ENCODE measurements around the gene HEMGN.

Gene HEMGN

GRCh38 chr9:97933297-97933998 lies 4.5 kb downstream of the HEMGN start:
- no peak for DNase-seq (ENCODE audit: low read depth in 4 of 4, low spot score in 1 of 4)

DNA sequence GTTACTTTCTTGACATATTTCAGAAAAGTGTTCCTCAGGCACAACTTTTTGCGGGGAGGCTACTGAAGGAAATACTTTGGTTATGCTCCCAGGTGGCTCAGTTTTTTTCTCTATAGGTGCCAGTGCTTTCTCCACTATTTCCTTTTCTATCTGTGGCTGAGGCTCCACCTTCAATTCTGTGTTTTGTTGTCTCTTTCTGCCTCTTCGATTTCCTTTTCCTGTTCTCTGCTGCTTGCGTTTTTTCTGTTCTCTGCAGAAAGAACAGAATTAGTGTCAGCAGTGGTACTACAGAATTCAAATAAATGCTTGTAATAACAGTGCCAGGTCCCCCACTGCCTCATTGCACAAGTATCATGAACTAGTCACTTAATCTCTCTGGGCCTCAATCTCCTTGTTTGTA lies 7.0 kb downstream of the HEMGN start:
- no peak for DNase-seq (ENCODE audit: low read depth in 4 of 4, low spot score in 1 of 4)

GRCh38 chr9:97928986-97929604 lies 8.9 kb downstream of the HEMGN start:
- DNase-seq (ENCODE audit: low read depth in 4 of 4, low spot score in 1 of 4) = no peak

GRCh38 chr9:97925497-97926334 lies 12.3 kb downstream of the HEMGN start:
- DNase-seq (ENCODE audit: low read depth in 4 of 4, low spot score in 1 of 4) = no peak

DNA sequence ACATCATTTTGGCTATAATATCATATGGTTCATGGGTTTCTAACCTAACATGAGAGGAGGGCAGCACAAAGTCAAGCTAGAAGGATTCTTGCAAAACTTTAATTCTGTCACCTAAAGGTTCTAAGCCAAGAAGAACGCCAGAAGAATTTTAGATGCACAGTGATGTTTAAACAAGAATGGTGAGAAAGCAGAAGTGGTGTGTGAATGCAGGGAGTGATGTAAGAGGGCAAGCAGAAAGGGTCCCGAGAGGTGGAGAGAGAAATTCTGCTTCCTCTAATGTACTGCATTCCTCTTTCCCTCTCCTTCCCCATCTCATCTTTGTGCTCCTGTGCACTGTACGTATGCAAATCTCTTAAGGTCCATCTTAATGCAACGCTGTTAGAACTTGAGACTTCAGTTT lies 13.6 kb downstream of the HEMGN start:
- DNase-seq (ENCODE audit: low read depth in 4 of 4, low spot score in 1 of 4) = no peak

- peak; percentile 40 to 62 (median 49) for DNase-seq (ENCODE audit: low read depth in 4 of 4, low spot score in 1 of 4)
Observed at GRCh38 chr9:97923529-97924108, 14.4 kb downstream of the HEMGN start.

DNA sequence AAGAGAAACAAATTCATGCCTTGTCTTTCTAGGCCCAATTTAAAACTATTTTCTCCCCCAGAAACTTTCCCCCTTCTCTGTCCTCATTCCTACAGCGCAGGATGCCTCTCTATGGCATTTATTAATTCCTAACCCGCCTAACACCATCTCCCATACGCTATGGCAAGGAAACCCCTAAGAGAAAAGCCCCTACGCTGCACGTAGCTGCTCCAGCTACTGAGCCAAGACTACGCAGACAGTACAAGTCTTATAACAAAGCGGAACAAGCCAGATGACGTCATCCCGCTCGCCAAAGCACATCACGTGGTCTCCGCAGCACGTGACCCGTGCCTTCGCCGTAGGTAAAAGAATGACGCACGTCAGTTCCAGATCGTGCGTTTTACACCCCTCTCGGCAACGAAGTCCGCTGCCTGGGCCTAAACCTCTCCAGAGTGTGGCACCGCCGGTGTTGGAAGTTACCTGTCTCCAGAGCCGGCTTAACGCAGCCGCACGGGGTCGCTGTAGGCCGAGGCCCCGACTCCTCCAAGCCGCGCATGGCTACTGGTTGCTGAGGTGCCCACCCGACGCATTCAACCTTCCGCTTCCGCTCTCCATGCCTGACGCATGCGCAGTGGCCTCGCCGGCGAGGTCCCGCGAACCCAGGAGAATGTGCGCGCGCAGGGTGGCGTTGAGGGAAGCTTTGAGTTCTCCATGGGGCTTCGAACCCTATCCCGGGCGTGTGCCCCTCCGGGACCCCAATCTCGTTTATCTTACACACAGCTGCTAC lies 15.8 kb downstream of the HEMGN start, which contains the start of gene TRMO:
TSS of gene TRMO (minus strand) at position 542 of the 766 bp plus-strand sequence. CDS start at position 535, 7 bp downstream.
- DNase-seq (ENCODE audit: low read depth in 4 of 4, low spot score in 1 of 4) = peak; percentile 96 to 99 (median 96)

DNA sequence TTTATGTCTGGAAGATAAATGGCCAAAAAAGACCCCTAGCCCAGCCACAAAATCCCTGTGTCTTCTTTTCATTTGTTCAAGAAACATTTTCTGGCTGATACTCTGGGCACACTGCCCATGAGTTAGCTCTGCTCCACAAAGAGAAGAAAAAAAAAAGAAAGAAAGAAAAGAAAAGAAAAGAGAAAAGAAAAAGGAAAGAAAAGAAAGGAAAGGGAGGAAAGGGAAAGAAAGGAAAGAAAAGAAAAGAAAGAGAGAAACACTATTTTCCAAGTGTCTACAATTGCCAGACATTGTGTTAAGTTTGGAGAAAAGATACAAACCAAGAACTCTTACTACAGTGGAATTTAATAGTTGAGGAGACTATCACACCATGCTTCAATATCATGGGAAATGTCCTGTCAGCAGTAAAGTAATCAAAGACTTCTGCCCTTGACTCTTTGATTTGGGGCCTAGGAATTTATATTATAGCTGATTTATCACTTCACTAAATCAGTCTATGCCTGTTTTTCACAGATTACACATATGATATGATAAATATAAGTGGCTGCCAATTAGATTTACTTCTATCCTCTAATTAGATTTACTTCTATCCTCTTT lies 18.7 kb downstream of the HEMGN start:
- DNase-seq (ENCODE audit: low read depth in 4 of 4, low spot score in 1 of 4) = no peak

- DNase-seq (ENCODE audit: low read depth in 4 of 4, low spot score in 1 of 4) = no peak
Observed at GRCh38 chr9:97918611-97919010, 19.4 kb downstream of the HEMGN start.

- DNase-seq (ENCODE audit: low read depth in 4 of 4, low spot score in 1 of 4) = no peak
Observed at GRCh38 chr9:97911970-97912369, 26.0 kb downstream of the HEMGN start.

DNA sequence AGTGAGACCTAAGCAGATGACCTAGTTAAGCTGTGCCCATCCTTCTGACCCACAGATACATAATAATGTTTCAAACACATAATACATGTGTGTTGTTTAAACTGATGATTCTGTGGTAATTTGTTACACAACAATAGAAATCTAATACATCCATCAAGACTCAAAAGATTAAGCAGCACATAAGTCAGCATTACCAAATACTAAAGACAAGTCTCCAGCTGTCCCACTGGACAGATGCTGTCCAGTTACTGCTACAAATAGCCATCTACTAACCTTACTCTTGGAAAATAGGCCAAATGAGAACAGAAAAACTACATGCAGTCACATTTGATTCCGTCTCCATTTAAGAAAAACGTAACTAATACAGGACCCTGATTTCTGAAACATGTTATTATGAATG lies 26.4 kb downstream of the HEMGN start:
- DNase-seq (ENCODE audit: low read depth in 4 of 4, low spot score in 1 of 4) = no peak

DNA sequence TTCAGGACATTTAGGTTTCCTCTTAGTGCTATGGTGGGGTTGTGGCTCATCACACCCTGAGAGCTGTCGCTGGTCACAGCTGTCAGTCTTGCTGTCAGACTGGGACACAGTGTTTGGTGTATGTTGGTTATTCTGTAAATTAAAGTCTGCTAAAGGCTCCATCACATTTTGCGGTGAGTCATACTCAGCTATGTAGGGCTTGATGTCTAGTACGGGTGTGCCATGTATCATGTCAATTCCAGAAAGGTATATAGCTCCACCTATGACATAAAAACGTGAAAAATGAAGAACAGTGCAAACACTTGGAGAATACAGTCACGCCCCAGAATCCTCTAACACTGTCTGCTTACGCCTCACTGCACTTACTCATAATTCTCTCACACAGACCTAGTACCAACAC lies 27.6 kb downstream of the HEMGN start:
- DNase-seq (ENCODE audit: low read depth in 4 of 4, low spot score in 1 of 4) = no peak

- DNase-seq (ENCODE audit: low read depth in 4 of 4, low spot score in 1 of 4) = no peak
Observed at GRCh38 chr9:97908705-97909104, 29.3 kb downstream of the HEMGN start.

GRCh38 chr9:97907632-97908031 lies 30.3 kb downstream of the HEMGN start:
- DNase-seq (ENCODE audit: low read depth in 4 of 4, low spot score in 1 of 4) = no peak

DNA sequence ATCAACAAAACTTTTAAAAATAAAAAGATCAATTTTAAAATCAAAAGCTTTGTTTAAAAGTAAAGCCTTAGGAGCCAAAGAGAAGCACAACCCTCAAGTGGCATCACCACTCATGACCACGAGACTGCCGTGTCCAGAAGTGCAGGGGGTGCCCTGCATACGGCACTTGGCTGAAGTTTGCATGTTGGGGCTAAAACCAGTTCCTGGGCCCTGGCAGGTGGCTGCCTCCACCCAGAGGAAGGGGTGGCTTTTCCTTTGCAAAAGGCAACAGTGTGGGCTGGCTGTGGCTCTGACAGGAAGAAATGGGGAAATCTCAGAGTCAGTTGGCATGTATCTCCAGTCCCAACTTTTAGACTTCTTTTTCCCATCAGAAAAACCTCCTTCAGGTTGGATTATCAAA lies 30.9 kb downstream of the HEMGN start:
- DNase-seq (ENCODE audit: low read depth in 4 of 4, low spot score in 1 of 4) = no peak

DNA sequence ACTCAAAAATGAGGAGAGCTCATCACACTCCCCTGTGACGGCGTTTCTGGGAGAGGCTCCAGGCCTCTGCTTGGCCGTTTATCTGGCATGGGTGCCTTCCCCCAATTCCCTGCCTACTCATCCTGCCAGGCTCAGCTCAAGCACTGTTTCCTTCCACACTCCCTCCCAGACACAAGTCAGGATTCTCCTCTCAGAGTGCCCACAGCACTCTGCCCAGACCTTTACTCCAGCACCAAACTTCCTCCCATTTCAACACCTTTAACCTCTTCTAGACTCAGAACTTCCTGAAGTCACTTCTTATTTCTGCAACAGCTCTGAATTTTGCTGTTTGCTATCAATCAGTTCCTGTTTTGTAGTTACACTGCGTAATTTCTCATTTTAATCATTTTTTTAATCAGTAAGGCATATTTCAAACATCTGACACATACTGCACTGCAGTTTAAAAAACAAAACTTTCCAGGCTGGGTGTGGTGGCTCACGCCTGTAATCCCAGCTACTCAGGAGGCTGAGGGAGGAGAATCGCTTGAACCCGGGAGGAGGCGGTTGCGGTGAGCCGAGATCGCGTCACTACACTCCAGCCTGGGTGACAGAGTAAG lies 31.6 kb downstream of the HEMGN start:
- DNase-seq (ENCODE audit: low read depth in 4 of 4, low spot score in 1 of 4) = peak in 1 of 4 experiments; percentile 18

- DNase-seq (ENCODE audit: low read depth in 4 of 4, low spot score in 1 of 4) = no peak
Observed at GRCh38 chr9:97905228-97905627, 32.7 kb downstream of the HEMGN start.

DNA sequence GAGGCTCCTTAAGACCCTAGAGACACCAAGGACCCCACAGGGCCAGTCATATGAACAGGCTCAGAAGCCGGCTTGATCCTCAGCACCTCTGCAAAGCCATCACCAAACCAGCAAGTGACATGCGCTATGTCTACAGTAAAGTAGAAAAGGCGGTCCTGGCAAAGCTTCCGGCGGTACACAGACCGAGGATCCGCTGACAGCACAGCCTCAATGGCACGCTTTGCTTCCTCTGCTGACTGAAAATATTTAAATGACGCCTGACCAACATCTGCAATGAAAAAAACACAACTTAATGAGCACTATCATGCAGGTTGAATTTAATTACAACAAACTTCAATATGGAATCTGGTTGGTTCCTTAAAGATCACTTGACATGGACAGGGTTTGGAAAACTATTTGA lies 33.2 kb downstream of the HEMGN start:
- peak in 1 of 4 experiments; percentile 18 for DNase-seq (ENCODE audit: low read depth in 4 of 4, low spot score in 1 of 4)

GRCh38 chr9:97903177-97903576 lies 34.8 kb downstream of the HEMGN start:
- no peak for DNase-seq (ENCODE audit: low read depth in 4 of 4, low spot score in 1 of 4)

Measured in stimulated activated CD4-positive, alpha-beta T cell treated with anti-CD3 and anti-CD28 coated beads, Interleukin-1b, Interleukin-23, amount 100 ng/mL, for 24 hours (primary cell).